CD4-positive, alpha-beta T cell treated with Interleukin-17A for 4 hours (primary cell): ENCODE results near the gene MRPL21.
"Not testable (repeated sequence)": the region's sequence is repeated elsewhere in the genome, so short reads cannot be mapped to it uniquely, and the experiment has no call there.

Experiments used
- DNase-seq: peaks from one replicate; pipeline ENCODE4 v3.0.0-alpha.2; 2020; ENCODE audit warnings: mixed read lengths

The MRPL21 gene

GRCh38 chr11:68863553-68864265, 39.9 kb downstream of the MRPL21 start:
- DNase-seq: no peak

- no peak for DNase-seq
Observed at GRCh38 chr11:68862421-68862820, 41.2 kb downstream of the MRPL21 start.

GRCh38 chr11:68859123-68859522, 44.5 kb downstream of the MRPL21 start:
- DNase-seq: no peak

- DNase-seq: no peak
Observed at GRCh38 chr11:68857037-68857586, 46.5 kb downstream of the MRPL21 start.

GRCh38 chr11:68856425-68857030, 47.1 kb downstream of the MRPL21 start:
- DNase-seq: not testable (repeated sequence)

- DNase-seq: peak; percentile 31
Observed at GRCh38 chr11:68855205-68855981, 48.2 kb downstream of the MRPL21 start.

- no peak for DNase-seq
Observed at GRCh38 chr11:68854273-68854958, 49.2 kb downstream of the MRPL21 start.

GRCh38 chr11:68852628-68853027, 51.0 kb downstream of the MRPL21 start:
- DNase-seq: no peak

GRCh38 chr11:68848429-68848828, 55.2 kb downstream of the MRPL21 start:
- DNase-seq: no peak

- no peak for DNase-seq
Observed at GRCh38 chr11:68847395-68847794, 56.2 kb downstream of the MRPL21 start.

GRCh38 chr11:68845351-68846002, 58.2 kb downstream of the MRPL21 start:
- DNase-seq: no peak

GRCh38 chr11:68844801-68845200, 58.8 kb downstream of the MRPL21 start:
- no peak for DNase-seq

GRCh38 chr11:68844376-68844775, 59.3 kb downstream of the MRPL21 start:
- DNase-seq: no peak

- peak; percentile 86 for DNase-seq
Observed at GRCh38 chr11:68843703-68844312, 59.8 kb downstream of the MRPL21 start.

- DNase-seq: peak; percentile 61
Observed at GRCh38 chr11:68843052-68843561, 60.5 kb downstream of the MRPL21 start.

- no peak for DNase-seq
Observed at GRCh38 chr11:68842427-68843051, 61.1 kb downstream of the MRPL21 start.

GRCh38 chr11:68841718-68842426, 61.8 kb downstream of the MRPL21 start, which contains the start of gene CPT1A:
Gene CPT1A (minus strand): TSS chr11:68841916. CDS start chr11:68815474, 26,442 bp downstream.
- DNase-seq: peak; percentile 80
